ENCODE data around the gene GNAI3.

Gene GNAI3

DNA sequence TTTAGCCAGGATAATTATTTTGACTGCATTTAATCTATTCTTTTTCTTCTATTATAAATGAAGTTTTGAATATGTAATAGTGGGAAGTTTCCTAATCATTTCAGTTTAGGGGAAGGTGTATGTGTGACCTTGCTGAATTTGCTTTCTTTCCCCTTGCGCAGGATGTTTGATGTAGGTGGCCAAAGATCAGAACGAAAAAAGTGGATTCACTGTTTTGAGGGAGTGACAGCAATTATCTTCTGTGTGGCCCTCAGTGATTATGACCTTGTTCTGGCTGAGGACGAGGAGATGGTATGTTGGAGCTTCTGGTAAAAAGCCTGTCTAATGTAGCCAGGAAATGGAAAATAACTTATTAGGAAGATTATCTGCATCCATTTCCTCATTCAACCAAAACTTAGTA, 37.6 kb downstream of the GNAI3 start:
- Histone ChIP-seq H3K36me3 (ENCODE audit: insufficient read depth, low read depth, low read length) (peaks cover 92% of the 10 kb centered on the region), H3K9me3 (ENCODE audit: insufficient read depth, low read depth, low read length) (no peaks in the 10 kb centered on the region), H3K4me3 (ENCODE audit: low read length) (no peak overlapping the region), H3K4me1 (ENCODE audit: insufficient read depth, low read length) (no peaks in the 10 kb centered on the region), H3K27ac (ENCODE audit: low read length) (no peak overlapping the region), H3K27me3 (ENCODE audit: insufficient read depth, low read length) (no peaks in the 10 kb centered on the region), H3K9ac (ENCODE audit: low read depth, low read length) (no peak overlapping the region)

DNA sequence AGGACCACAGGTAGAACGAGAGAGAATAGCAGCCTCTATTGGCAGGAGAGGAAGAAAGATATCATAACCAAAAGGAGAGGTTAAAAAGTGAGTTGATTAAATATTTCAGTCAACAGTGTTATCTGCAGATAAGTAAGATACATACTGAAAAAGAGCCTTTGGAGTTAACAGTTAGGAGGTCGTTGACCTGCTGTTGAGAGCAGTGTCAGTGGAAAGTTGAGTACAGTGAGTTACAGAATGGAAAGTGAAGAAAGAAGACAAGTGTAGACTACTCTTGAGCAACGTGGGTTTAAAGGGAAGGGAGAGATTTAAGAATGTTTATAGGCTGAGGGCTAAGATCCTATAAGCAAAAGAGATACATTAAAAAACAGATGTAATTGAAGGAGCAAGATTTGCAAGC, 40.8 kb downstream of the GNAI3 start:
- Histone ChIP-seq H3K36me3 (ENCODE audit: insufficient read depth, low read depth, low read length) (peaks cover 92% of the 10 kb centered on the region), H3K4me3 (ENCODE audit: low read length) (no peak overlapping the region), H3K27ac (ENCODE audit: low read length) (no peak overlapping the region), H3K9ac (ENCODE audit: low read depth, low read length) (no peak overlapping the region), H3K27me3 (ENCODE audit: insufficient read depth, low read length) (no peaks in the 10 kb centered on the region), H3K4me1 (ENCODE audit: insufficient read depth, low read length) (no peaks in the 10 kb centered on the region), H3K9me3 (ENCODE audit: insufficient read depth, low read depth, low read length) (no peaks in the 10 kb centered on the region)

GRCh38 chr1:109589679-109590078, 41.3 kb downstream of the GNAI3 start:
- peaks cover 87% of the 10 kb centered on the region for H3K36me3 ChIP-seq (ENCODE audit: insufficient read depth, low read depth, low read length)
- H3K27me3 ChIP-seq (ENCODE audit: insufficient read depth, low read length), result no peaks in the 10 kb centered on the region
- no peak overlapping the region for H3K9ac ChIP-seq (ENCODE audit: low read depth, low read length)
- H3K9me3 ChIP-seq (ENCODE audit: insufficient read depth, low read depth, low read length), result no peaks in the 10 kb centered on the region
- no peak overlapping the region for H3K27ac ChIP-seq (ENCODE audit: low read length)
- H3K4me1 ChIP-seq (ENCODE audit: insufficient read depth, low read length), result no peaks in the 10 kb centered on the region
- H3K4me3 ChIP-seq (ENCODE audit: low read length), result no peak overlapping the region

- no peaks in the 10 kb centered on the region for H3K9me3 ChIP-seq (ENCODE audit: insufficient read depth, low read depth, low read length)
- no peak overlapping the region for H3K9ac ChIP-seq (ENCODE audit: low read depth, low read length)
- no peaks in the 10 kb centered on the region for H3K4me1 ChIP-seq (ENCODE audit: insufficient read depth, low read length)
- peaks cover 67% of the 10 kb centered on the region for H3K36me3 ChIP-seq (ENCODE audit: insufficient read depth, low read depth, low read length)
- H3K27me3 ChIP-seq (ENCODE audit: insufficient read depth, low read length), result no peaks in the 10 kb centered on the region
- no peak overlapping the region for H3K4me3 ChIP-seq (ENCODE audit: low read length)
- no peak overlapping the region for H3K27ac ChIP-seq (ENCODE audit: low read length)
Observed at GRCh38 chr1:109592916-109593315, 44.5 kb downstream of the GNAI3 start.

DNA sequence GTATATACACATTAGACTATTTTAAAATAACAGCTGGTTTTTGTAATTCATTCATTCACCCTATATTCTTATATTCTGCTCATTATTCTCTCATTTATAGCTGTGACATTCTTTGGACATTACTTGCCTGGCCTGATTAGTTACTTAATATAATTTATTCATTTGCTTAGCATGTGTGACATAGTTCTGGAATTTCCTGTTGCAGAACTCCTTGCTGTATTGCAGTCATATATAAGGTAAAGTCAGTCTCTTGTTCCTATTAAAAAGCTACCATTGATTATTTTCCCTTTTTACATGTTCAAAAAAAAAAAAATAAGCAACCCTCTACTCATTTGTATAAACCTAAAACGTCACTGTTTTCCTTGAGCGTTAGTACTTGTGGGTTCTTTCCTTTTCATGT, 47.1 kb downstream of the GNAI3 start:
- H3K9me3 ChIP-seq (ENCODE audit: insufficient read depth, low read depth, low read length), result no peaks in the 10 kb centered on the region
- no peak overlapping the region for H3K4me3 ChIP-seq (ENCODE audit: low read length)
- no peaks in the 10 kb centered on the region for H3K27me3 ChIP-seq (ENCODE audit: insufficient read depth, low read length)
- peaks cover 43% of the 10 kb centered on the region for H3K36me3 ChIP-seq (ENCODE audit: insufficient read depth, low read depth, low read length)
- no peak overlapping the region for H3K27ac ChIP-seq (ENCODE audit: low read length)
- H3K4me1 ChIP-seq (ENCODE audit: insufficient read depth, low read length), result no peaks in the 10 kb centered on the region; the same call in 1 of the 2 replicates
- H3K9ac ChIP-seq (ENCODE audit: low read depth, low read length), result no peak overlapping the region

DNA sequence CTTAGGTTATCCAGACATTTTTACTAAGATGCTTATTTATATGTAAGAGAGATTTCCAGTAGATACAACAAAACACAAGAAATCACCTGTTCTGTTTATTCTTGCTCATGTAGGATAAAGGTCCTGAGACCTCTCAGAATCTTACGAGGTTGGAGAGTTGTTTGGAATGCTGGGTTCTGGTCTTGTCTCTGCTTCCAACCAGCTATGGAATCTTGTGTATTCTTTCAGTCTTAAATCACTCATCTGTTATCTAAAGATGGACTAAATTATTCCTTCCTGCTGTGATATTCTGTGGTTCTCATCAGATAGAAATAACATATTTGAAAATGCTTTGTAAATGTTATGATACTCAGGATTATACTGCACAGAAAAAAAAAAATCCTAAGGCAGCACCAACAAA, 49.7 kb downstream of the GNAI3 start:
- H3K9ac ChIP-seq (ENCODE audit: low read depth, low read length), result no peak overlapping the region
- peaks cover 17% of the 10 kb centered on the region for H3K36me3 ChIP-seq (ENCODE audit: insufficient read depth, low read depth, low read length)
- H3K4me3 ChIP-seq (ENCODE audit: low read length), result no peak overlapping the region
- no peaks in the 10 kb centered on the region for H3K27me3 ChIP-seq (ENCODE audit: insufficient read depth, low read length)
- no peaks in the 10 kb centered on the region; the same call in 1 of the 2 replicates for H3K4me1 ChIP-seq (ENCODE audit: insufficient read depth, low read length)
- H3K9me3 ChIP-seq (ENCODE audit: insufficient read depth, low read depth, low read length), result no peaks in the 10 kb centered on the region
- H3K27ac ChIP-seq (ENCODE audit: low read length), result no peak overlapping the region

GRCh38 chr1:109598655-109599054, 50.2 kb downstream of the GNAI3 start:
- peaks cover 12% of the 10 kb centered on the region for H3K36me3 ChIP-seq (ENCODE audit: insufficient read depth, low read depth, low read length)
- H3K4me1 ChIP-seq (ENCODE audit: insufficient read depth, low read length), result no peaks in the 10 kb centered on the region; the same call in 1 of the 2 replicates
- no peak overlapping the region for H3K4me3 ChIP-seq (ENCODE audit: low read length)
- no peaks in the 10 kb centered on the region for H3K9me3 ChIP-seq (ENCODE audit: insufficient read depth, low read depth, low read length)
- no peak overlapping the region for H3K27ac ChIP-seq (ENCODE audit: low read length)
- no peaks in the 10 kb centered on the region for H3K27me3 ChIP-seq (ENCODE audit: insufficient read depth, low read length)
- H3K9ac ChIP-seq (ENCODE audit: low read depth, low read length), result no peak overlapping the region

- no peak overlapping the region for H3K9ac ChIP-seq (ENCODE audit: low read depth, low read length)
- no peaks in the 10 kb centered on the region; the same call in 1 of the 2 replicates for H3K4me1 ChIP-seq (ENCODE audit: insufficient read depth, low read length)
- no peaks in the 10 kb centered on the region for H3K9me3 ChIP-seq (ENCODE audit: insufficient read depth, low read depth, low read length)
- no peak overlapping the region for H3K4me3 ChIP-seq (ENCODE audit: low read length)
- no peaks in the 10 kb centered on the region for H3K27me3 ChIP-seq (ENCODE audit: insufficient read depth, low read length)
- no peaks in the 10 kb centered on the region for H3K36me3 ChIP-seq (ENCODE audit: insufficient read depth, low read depth, low read length)
- H3K27ac ChIP-seq (ENCODE audit: low read length), result no peak overlapping the region
Observed at GRCh38 chr1:109603229-109603628, 54.8 kb downstream of the GNAI3 start.

- Histone ChIP-seq H3K9ac (ENCODE audit: low read depth, low read length) (no peak overlapping the region), H3K36me3 (ENCODE audit: insufficient read depth, low read depth, low read length) (no peaks in the 10 kb centered on the region), H3K27me3 (ENCODE audit: insufficient read depth, low read length) (no peaks in the 10 kb centered on the region), H3K9me3 (ENCODE audit: insufficient read depth, low read depth, low read length) (no peaks in the 10 kb centered on the region), H3K27ac (ENCODE audit: low read length) (no peak overlapping the region), H3K4me3 (ENCODE audit: low read length) (no peak overlapping the region), H3K4me1 (ENCODE audit: insufficient read depth, low read length) (peaks cover 9% of the 10 kb centered on the region)
Observed at GRCh38 chr1:109605381-109605780, 57.0 kb downstream of the GNAI3 start.

DNA sequence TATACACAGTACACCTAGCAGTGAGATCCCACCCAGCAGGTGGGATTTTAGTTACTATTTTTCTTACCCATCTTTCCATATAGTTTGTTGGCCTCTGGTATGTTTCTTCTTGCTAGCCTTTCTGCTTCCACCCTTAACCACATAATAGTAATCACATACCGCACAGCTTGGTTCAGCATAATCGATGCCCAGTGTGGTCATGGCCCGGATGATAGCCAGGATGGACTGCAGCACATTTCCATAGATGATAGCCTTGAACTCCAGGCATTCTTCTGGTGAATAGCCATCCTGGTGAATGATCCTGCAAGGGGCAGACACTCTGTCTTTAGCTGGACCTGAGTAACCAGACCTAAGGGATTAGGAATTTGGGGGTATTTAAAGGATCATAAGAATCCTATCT, 61.5 kb downstream of the GNAI3 start:
- Histone ChIP-seq H3K36me3 (ENCODE audit: insufficient read depth, low read depth, low read length) (no peaks in the 10 kb centered on the region), H3K27ac (ENCODE audit: low read length) (no peak overlapping the region), H3K9me3 (ENCODE audit: insufficient read depth, low read depth, low read length) (no peaks in the 10 kb centered on the region), H3K27me3 (ENCODE audit: insufficient read depth, low read length) (no peaks in the 10 kb centered on the region), H3K4me1 (ENCODE audit: insufficient read depth, low read length) (peaks cover 13% of the 10 kb centered on the region), H3K4me3 (ENCODE audit: low read length) (no peak overlapping the region), H3K9ac (ENCODE audit: low read depth, low read length) (no peak overlapping the region)

DNA sequence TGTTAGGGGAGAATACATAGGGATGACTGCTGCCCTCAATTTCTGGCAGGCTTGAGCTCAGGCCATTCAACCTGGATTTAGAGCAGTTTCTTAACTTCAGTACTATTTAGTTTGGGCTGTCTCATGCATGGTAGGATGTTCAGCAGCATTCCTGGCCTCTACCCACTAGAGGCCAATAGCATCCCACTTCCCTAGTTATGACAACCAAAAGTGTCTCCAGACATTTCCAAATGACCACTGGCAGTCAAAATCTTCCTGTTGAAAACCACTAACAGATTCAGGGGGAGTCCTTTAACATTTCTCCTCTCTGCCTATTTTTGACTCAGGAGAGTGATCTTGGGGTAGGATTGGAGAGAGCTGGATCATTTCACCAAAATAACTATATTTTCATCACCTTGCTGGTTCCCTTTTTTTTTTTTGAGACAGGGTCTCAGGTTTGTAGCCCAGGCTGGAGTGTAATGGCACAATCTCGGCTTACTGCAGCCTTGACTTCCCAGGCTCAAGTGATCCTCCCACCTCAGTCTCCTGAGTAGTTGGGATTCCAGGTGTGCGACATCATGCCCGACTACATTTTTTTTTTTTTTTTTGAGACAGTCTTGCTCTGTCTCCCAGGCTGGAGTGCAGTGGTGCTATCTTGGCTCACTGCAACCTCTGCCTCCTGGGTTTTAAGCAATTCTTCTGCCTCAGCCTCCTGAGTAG, 62.3 kb downstream of the GNAI3 start:
- H3K4me3 ChIP-seq (ENCODE audit: low read length), result no peak overlapping the region
- no peaks in the 10 kb centered on the region for H3K9me3 ChIP-seq (ENCODE audit: insufficient read depth, low read depth, low read length)
- H3K27ac ChIP-seq (ENCODE audit: low read length), result no peak overlapping the region
- H3K36me3 ChIP-seq (ENCODE audit: insufficient read depth, low read depth, low read length), result no peaks in the 10 kb centered on the region
- H3K27me3 ChIP-seq (ENCODE audit: insufficient read depth, low read length), result no peaks in the 10 kb centered on the region
- H3K9ac ChIP-seq (ENCODE audit: low read depth, low read length), result no peak overlapping the region
- H3K4me1 ChIP-seq (ENCODE audit: insufficient read depth, low read length), result peaks cover 13% of the 10 kb centered on the region

GRCh38 chr1:109611308-109611990, 63.0 kb downstream of the GNAI3 start:
- Histone ChIP-seq H3K27me3 (ENCODE audit: insufficient read depth, low read length) (no peaks in the 10 kb centered on the region), H3K36me3 (ENCODE audit: insufficient read depth, low read depth, low read length) (no peaks in the 10 kb centered on the region), H3K4me3 (ENCODE audit: low read length) (no peak overlapping the region), H3K4me1 (ENCODE audit: insufficient read depth, low read length) (peaks cover 13% of the 10 kb centered on the region), H3K9ac (ENCODE audit: low read depth, low read length) (no peak overlapping the region), H3K27ac (ENCODE audit: low read length) (no peak overlapping the region), H3K9me3 (ENCODE audit: insufficient read depth, low read depth, low read length) (no peaks in the 10 kb centered on the region)

All from iPS-20b (cell line).